Measurements from ENCODE around the gene CNRIP1.
"Not testable (repeated sequence)": the region's sequence is repeated elsewhere in the genome, so short reads cannot be mapped to it uniquely, and the experiment has no call there.

CNRIP1 gene

DNA sequence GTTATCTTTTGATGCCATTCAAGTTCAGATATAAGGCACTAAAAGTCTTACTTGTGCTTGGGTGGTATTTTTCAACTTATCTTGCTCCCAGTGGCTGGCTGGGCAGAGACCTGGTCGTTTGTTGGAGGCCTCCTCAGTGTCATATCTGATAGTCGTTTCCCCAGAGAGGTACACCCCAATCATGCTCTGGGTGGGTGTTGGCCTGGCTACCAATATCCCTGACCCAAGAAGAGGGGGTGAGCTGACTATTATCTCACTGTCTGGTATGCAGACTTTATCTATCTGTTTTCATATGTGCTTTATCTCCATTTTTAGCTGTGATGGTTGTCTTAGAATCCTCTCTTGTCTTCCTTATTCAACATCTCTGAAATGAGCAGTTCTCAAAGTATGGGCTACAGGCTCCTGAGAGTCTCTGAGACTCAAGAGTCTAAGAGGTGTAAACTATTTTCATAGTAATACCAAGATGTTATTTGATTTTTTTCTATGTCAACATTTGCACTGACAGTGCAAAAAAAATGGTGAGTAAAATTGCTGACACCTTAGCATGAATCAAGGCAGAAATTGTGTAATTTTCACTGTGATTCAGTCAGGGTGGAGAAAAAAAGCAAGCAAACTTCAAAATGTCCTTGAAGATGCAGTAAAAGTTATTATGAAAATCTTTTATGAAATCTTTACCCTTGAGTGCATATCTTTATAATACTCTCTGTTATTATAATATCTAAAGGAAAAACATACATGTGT is 33.1 kb upstream of the CNRIP1 start:
- no peak for TF ChIP-seq CTCF (conservative IDR thresholded peaks at IDR 0.05; ENCODE audit: low read depth, low read length)
- no peak for DNase-seq (ENCODE audit: low read depth)
- H3K4me3 ChIP-seq (ENCODE audit: low read length): no peak overlapping the region

DNA sequence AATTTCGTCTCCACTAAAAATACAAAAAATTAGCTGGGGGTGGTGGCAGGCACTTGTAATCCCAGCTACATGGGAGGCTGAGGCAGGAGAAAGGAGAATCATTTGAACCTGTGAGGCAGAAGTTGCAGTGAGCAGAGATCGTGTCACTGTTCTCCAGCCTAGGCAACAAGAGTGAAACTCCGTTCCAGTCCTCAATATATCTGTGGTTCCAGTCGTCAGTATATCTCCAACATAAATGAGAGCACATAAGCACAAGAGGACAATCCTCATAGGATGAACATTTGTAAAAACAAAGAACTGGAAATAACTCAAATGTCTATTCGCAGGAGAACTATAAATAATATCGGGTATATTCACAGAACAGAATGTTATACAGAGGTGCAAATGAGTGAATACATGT is 32.2 kb upstream of the CNRIP1 start:
- DNase-seq (ENCODE audit: low read depth): no peak
- H3K4me3 ChIP-seq (ENCODE audit: low read length): no peak overlapping the region
- TF ChIP-seq CTCF (conservative IDR thresholded peaks at IDR 0.05; ENCODE audit: low read depth, low read length): no peak

DNA sequence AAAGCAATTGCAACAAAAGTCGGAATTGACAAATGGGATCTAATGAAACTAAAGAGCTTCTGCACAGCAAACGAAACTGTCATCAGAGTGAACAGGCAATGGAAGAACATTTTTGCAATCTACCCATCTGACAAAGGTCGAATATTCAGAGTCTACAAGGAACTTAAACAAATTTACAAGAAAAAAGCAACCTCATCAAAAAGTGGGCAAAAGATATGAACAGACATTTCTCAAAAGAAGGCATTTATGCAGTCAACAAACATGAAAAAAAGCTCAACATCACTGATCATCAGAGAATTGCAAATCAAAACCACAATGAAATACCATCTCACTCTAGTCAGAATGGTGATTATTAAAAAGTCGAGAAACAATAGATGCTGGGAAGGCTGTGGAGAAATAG is 29.3 kb upstream of the CNRIP1 start:
- not testable (repeated sequence) for DNase-seq (ENCODE audit: low read depth); H3K4me3 ChIP-seq (ENCODE audit: low read length)

- no peak for DNase-seq (ENCODE audit: low read depth)
- no peak overlapping the region for H3K4me3 ChIP-seq (ENCODE audit: low read length)
- no peak for TF ChIP-seq CTCF (conservative IDR thresholded peaks at IDR 0.05; ENCODE audit: low read depth, low read length)
Observed at GRCh38 chr2:68345129-68345875, 25.6 kb upstream of the CNRIP1 start.

DNA sequence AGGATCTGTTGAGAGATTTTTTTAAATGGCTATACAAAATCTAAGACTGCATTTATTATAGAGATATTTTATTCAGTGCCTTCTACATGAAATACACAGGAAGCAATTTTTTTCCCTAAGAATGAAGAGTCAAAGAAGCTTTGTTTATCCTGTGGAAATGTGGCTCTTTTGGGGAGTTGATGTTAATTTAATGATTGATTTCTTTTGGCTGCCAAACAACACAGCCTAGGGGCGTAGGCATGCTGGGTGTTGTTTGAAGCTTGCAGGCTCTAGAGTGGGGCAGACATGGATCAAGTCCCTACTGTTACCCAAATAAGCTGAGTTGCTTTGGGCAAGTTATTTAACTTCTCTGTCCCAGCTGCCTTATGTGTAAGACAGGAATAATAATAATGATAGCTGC is 24.3 kb upstream of the CNRIP1 start:
- H3K4me3 ChIP-seq (ENCODE audit: low read length): no peak overlapping the region
- DNase-seq (ENCODE audit: low read depth): no peak
- TF ChIP-seq CTCF (conservative IDR thresholded peaks at IDR 0.05; ENCODE audit: low read depth, low read length): no peak

DNA sequence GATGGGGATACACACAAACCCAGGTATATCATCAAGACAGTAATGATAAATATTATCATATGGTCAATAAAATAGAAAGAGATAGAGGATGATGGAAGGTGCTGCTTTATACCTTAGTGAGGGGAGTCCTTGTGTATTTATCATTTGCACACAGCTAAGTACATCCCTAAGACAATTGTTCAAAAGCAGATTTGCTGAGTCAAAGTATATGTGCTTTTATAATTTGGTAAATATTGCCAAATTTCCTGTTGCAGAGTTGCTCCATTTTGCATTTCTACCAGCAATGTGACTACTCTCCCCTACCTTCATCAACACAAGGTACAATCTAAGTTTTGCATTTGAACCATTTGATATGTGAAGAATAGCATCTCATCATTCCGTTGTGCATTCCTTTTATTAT is 22.7 kb upstream of the CNRIP1 start:
- H3K4me3 ChIP-seq (ENCODE audit: low read length): no peak overlapping the region
- DNase-seq (ENCODE audit: low read depth): no peak
- no peak for TF ChIP-seq CTCF (conservative IDR thresholded peaks at IDR 0.05; ENCODE audit: low read depth, low read length)

DNA sequence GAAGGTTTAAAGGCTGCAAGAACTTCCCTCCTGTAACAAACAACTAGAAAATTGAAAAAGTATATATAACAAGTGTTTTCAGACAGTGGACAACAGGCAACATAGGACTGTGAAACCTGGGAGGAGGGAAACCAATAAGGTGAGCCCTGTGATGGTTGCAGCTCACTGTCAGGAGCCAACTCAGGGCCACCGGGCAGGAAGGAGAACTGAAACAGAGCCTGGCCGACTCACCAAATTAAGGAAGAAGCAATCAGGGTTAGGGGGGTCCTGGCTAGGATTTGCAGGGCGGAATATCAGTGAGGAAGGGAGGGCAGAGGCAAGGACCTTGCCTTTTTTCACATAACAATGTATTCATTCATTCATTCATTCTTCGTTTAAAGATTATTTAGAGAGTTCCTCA is 21.8 kb upstream of the CNRIP1 start:
- no peak overlapping the region for H3K4me3 ChIP-seq (ENCODE audit: low read length)
- TF ChIP-seq CTCF (conservative IDR thresholded peaks at IDR 0.05; ENCODE audit: low read depth, low read length): no peak
- DNase-seq (ENCODE audit: low read depth): no peak

All from retinal pigment epithelial cell (primary cell).